Kidney (tissue), 14 donors: ENCODE results near the gene ARPC2. TPM values are rescaled to one million over a fixed set of nuclear protein-coding genes. Genes with fewer than 3 reads are reported as not detected.

Experiments
- DNase-seq, 5 donors: peaks; one replicate each; pipeline ENCODE4 v3.0.0-alpha.2; 2013 to 2020
- FAIRE-seq: peaks from 2 replicates; lab custom pipeline; 2012; peaks lifted over from hg19 to GRCh38; lab: Jason Lieb, UNC
- H3K27ac ChIP-seq, 2 donors: one replicate each; pipeline ENCODE4 v1.7.0; 2013; ENCODE audit warnings: low read depth in 2 of 2, low read length in 2 of 2, inconsistent platforms in 1 of 2
- H3K27me3 ChIP-seq: one replicate; pipeline ENCODE4 v1.7.1; 2013; ENCODE audit warnings: low read length, inconsistent platforms; ENCODE audit not compliant: control insufficient read depth, insufficient read depth
- H3K36me3 ChIP-seq, 3 donors: one replicate each; pipeline versions ENCODE4 v1.7.0 to v1.7.1; 2013; ENCODE audit warnings: low read length in 3 of 3, control low read depth in 1 of 3, inconsistent platforms in 1 of 3; ENCODE audit not compliant: insufficient read depth in 3 of 3, control insufficient read depth in 2 of 3
- H3K4me1 ChIP-seq, 3 donors: one replicate each; pipeline versions ENCODE4 v1.7.0 to v1.7.1; 2013; ENCODE audit warnings: low read length in 3 of 3, inconsistent platforms in 1 of 3, low read depth in 1 of 3; ENCODE audit not compliant: control insufficient read depth in 2 of 3, insufficient read depth in 2 of 3
- H3K4me3 ChIP-seq, 3 donors: one replicate each; pipeline versions ENCODE4 v1.7.0 to v1.8.1; 2013; ENCODE audit warnings: low read length in 3 of 3, control low read depth in 1 of 3, inconsistent platforms in 1 of 3
- H3K9ac ChIP-seq, 3 donors: one replicate each; pipeline versions ENCODE4 v1.7.0 to v1.7.1; 2013; ENCODE audit warnings: low read length in 3 of 3, control low read depth in 1 of 3, inconsistent platforms in 1 of 3
- H3K9me3 ChIP-seq, 3 donors: one replicate each; pipeline versions ENCODE4 v1.7.0 to v1.7.1; 2013; ENCODE audit warnings: low read length in 3 of 3, control low read depth in 1 of 3, inconsistent platforms in 1 of 3; ENCODE audit not compliant: control insufficient read depth in 2 of 3, insufficient read depth in 1 of 3
- intact Hi-C: fragments of 100-400 bp; cut with DNase I; formaldehyde crosslinking; loops from one replicate; pipeline ENCODE4 v1.11.1; 2022
- polyA plus RNA-seq: library from polyadenylated mRNA; stranded (reverse); fragments of 350-450 nt; fragmentation: Illumina TruSeq; extraction: RNeasy Lipid Tissue Mini Kit (QIAGEN cat#74804); gene quantifications from one replicate; pipeline ENCODE4 v1.2.3, GENCODE V29; 2014; ENCODE audit warnings: low read depth, low replicate concordance; ENCODE audit not compliant: insufficient read depth
- total RNA-seq: library from RNA; stranded (reverse); fragmentation: NEBNext Ultra II Directional; extraction: Animal tissue kit (Norgen Biotek cat#: 25700); gene quantifications from one replicate; pipeline ENCODE4 v1.2.1, GENCODE V29; 2021
- TF ChIP-seq, protein P1 (sequence below): IDR thresholded peaks from 3 replicates; pipeline ENCODE4 v1.5.1; 2012; ENCODE audit warnings: mild to moderate bottlenecking, moderate library complexity, borderline replicate concordance; ENCODE audit not compliant: insufficient read depth; ENCODE audit errors: extremely low read depth
- donor health status: control.
- donor health status: control.
- donor health status: control.
- donor health status: control.
- donor health status: control.
- donor health status: DM: yes; HTN: yes; CAD: no.
- donor health status: Normal renal cell carcinoma (clear cell type).

ARPC2 gene
- total and polyA plus RNA-seq, 2 donors from 2014 or later: 195 to 252 TPM

DNA sequence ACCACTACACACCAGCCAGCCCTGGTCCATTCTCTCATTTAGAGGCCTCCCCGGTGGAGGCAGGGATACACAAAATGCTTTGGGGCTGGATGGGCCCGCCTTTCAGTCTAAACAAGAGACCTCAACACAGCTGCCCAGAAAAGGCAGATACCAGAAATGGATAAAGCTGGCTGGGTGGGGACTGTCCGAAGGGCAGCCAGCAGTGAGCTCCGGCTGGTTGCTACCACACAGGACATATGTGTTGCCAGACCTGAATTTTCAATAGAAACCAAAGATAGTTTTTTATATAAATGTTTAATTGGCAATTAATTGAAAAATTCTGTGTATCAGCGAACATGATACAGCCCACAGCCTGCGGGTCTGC is 45.2 kb downstream of the ARPC2 start:
- no peak for FAIRE-seq

DNA sequence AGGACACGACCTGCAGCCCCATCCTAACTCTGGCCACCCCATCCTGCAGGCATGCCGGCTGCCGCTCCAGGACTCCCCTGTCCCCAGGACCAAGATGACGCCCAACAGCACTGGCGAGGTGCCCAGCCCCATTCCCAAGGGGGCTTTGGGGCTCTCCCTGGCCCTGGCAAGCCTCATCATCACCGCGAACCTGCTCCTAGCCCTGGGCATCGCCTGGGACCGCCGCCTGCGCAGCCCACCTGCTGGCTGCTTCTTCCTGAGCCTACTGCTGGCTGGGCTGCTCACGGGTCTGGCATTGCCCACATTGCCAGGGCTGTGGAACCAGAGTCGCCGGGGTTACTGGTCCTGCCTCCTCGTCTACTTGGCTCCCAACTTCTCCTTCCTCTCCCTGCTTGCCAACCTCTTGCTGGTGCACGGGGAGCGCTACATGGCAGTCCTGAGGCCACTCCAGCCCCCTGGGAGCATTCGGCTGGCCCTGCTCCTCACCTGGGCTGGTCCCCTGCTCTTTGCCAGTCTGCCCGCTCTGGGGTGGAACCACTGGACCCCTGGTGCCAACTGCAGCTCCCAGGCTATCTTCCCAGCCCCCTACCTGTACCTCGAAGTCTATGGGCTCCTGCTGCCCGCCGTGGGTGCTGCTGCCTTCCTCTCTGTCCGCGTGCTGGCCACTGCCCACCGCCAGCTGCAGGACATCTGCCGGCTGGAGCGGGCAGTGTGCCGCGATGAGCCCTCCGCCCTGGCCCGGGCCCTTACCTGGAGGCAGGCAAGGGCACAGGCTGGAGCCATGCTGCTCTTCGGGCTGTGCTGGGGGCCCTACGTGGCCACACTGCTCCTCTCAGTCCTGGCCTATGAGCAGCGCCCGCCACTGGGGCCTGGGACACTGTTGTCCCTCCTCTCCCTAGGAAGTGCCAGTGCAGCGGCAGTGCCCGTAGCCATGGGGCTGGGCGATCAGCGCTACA is 45.9 kb downstream of the ARPC2 start:
- H3K9me3 ChIP-seq: no peaks in the 10 kb centered on the region
- peak in 1 of 5 donors; percentile 51 for DNase-seq
- peaks cover 0 to 28% (median 15%) of the 10 kb centered on the region in 3 donors for H3K4me1 ChIP-seq
- no peak overlapping the region for H3K4me3 ChIP-seq
- no peaks in the 10 kb centered on the region for H3K27me3 ChIP-seq
- no peak overlapping the region for H3K9ac ChIP-seq
- H3K36me3 ChIP-seq: peaks cover 0 to 39% (median 12%) of the 10 kb centered on the region in 3 donors
- TF ChIP-seq, protein P1, sequence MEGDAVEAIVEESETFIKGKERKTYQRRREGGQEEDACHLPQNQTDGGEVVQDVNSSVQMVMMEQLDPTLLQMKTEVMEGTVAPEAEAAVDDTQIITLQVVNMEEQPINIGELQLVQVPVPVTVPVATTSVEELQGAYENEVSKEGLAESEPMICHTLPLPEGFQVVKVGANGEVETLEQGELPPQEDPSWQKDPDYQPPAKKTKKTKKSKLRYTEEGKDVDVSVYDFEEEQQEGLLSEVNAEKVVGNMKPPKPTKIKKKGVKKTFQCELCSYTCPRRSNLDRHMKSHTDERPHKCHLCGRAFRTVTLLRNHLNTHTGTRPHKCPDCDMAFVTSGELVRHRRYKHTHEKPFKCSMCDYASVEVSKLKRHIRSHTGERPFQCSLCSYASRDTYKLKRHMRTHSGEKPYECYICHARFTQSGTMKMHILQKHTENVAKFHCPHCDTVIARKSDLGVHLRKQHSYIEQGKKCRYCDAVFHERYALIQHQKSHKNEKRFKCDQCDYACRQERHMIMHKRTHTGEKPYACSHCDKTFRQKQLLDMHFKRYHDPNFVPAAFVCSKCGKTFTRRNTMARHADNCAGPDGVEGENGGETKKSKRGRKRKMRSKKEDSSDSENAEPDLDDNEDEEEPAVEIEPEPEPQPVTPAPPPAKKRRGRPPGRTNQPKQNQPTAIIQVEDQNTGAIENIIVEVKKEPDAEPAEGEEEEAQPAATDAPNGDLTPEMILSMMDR: no peak
- intact Hi-C loops: no loop called here
- H3K27ac ChIP-seq: no peak overlapping the region
- FAIRE-seq: no peak

More for the DNA sequence above, 45.2 kb downstream of the ARPC2 start:
- intact Hi-C loops: no loop called here
- H3K4me1 ChIP-seq: peaks cover 0 to 28% (median 15%) of the 10 kb centered on the region in 3 donors
- TF ChIP-seq, protein P1: no peak
- no peaks in the 10 kb centered on the region for H3K9me3 ChIP-seq
- no peak overlapping the region for H3K27ac ChIP-seq
- no peak overlapping the region for H3K9ac ChIP-seq
- H3K36me3 ChIP-seq: peaks cover 0 to 34% (median 9%) of the 10 kb centered on the region in 3 donors
- H3K4me3 ChIP-seq: no peak overlapping the region
- DNase-seq: no peak
- H3K27me3 ChIP-seq: no peaks in the 10 kb centered on the region

DNA sequence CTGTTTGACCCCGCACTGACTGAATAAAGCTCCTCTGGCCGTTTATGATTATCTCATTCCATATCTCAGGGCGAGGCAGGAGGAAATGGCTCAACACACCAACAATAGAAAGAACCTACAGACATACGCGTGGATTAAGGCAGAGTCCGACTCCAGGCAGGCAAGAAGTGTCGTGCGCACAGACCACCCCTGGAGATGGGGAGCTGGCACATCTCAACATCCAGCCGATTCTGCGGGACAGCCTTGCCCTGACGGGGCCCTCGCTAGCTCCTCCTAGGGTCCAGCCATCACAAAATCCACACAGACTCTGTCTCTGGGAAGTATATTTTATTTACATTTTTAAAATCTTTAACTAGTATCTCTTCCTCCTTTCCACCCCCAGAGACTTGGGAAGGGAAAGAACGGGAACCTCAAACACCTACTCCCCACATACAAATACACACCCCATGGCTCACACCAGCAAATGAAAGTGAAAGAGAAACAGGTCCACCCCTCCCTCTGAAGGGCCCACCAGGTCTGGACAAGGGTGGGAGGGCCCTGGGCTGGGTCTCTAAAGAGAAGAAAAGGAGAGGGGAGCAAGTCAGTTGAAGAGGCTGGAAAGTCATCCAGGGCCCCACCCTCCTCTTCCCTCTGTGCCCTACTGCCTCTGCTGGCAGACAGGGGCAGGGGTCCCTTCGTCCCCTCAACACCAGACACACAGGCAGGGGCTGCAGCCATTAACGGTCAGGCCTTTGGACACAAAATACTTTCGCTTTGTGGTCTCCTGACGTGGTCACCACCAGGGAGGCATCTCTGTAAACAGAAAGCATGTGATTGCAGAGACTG is 47.0 kb downstream of the ARPC2 start:
- DNase-seq: no peak
- intact Hi-C loops: no loop called here

More for the DNA sequence above, 47.0 kb downstream of the ARPC2 start:
- TF ChIP-seq, protein P1: no peak
- FAIRE-seq: no peak
- H3K27ac ChIP-seq: peak overlapping the region in 1 of 2 donors; percentile 57
- H3K9me3 ChIP-seq: no peaks in the 10 kb centered on the region
- peaks cover 0 to 39% (median 12%) of the 10 kb centered on the region in 3 donors for H3K36me3 ChIP-seq
- H3K4me1 ChIP-seq: peaks cover 0 to 23% (median 15%) of the 10 kb centered on the region in 3 donors
- no peak overlapping the region for H3K9ac ChIP-seq
- H3K27me3 ChIP-seq: no peaks in the 10 kb centered on the region
- H3K4me3 ChIP-seq: no peak overlapping the region
